ENCODE results near the gene CEBPZOS. TPM values are rescaled to one million over a fixed set of nuclear protein-coding genes. Genes with fewer than 3 reads are reported as not detected.
A peak's percentile ranks its signal among the peaks of the same experiment; 100 is the strongest.

Gene CEBPZOS
- polyA plus RNA-seq, 2 donors: 19.1 to 53.7 TPM

DNA sequence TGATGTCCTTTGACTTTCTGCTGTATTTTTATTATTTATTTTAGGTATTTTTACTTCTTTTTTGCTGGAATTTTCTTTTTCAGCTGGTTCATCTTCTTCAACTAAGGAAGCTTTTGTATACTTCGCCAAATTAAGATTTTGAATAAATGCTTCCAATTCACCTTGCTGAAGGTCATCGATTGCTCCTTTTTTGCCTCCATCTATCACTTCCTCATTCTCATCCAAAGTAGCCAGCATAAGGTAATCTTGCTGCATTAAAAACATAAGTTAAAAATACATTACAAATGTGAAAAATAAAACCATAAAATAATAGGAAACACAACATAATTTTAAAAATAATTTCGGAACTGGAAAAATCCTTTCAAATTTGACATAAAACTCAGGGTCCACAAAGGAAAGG lies 32.5 kb downstream of the CEBPZOS start:
- Histone ChIP-seq H3K36me3 (ENCODE audit: control insufficient read depth in 2 of 2, insufficient read depth in 2 of 2, low read length in 1 of 2) (peaks cover 2 to 3% of the 10 kb centered on the region in 2 donors), H3K4me3 (ENCODE audit: low read depth in 1 of 2, low read length in 2 of 2) (no peak overlapping the region), H3K27me3 (ENCODE audit: control insufficient read depth in 1 of 2, insufficient read depth in 2 of 2, low read length in 2 of 2) (no peaks in the 10 kb centered on the region), H3K27ac (ENCODE audit: low read depth in 2 of 2, low read length in 1 of 2) (no peak overlapping the region), H3K4me1 (ENCODE audit: control insufficient read depth in 2 of 2, insufficient read depth in 2 of 2, low read length in 1 of 2) (peaks cover 8 to 9% of the 10 kb centered on the region in 2 donors), H3K9me3 (ENCODE audit: control insufficient read depth in 2 of 2, insufficient read depth in 1 of 2, low read depth in 1 of 2, low read length in 1 of 2) (no peaks in the 10 kb centered on the region)
- 97 to 98% methylated on average over 3 of the region's 3 CpGs for WGBS, 2 donors

DNA sequence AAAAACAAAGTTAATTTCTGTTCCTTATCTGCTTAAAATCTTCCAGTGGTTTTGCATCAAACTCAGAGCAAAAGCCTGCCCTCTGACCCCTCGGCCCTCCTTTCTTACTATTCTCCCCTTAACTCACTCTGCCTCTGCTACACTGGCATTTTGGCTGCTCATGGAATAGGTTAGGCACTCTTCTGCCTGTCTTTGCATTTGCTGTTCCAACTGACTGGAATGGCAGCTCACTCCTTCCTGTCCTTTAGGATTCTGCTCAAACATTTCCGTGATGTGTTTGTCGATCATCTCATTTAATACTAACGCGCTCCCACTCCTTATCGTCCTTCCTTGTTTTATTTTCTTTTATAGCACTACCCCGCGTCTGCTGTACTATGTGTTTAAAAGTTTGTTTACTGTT lies 34.3 kb downstream of the CEBPZOS start:
- H3K4me3 ChIP-seq (ENCODE audit: low read depth in 1 of 2, low read length in 2 of 2): peak overlapping the region; percentile 70 to 78
- peak overlapping the region; percentile 12 to 93 for H3K27ac ChIP-seq (ENCODE audit: low read depth in 2 of 2, low read length in 1 of 2)
- H3K9me3 ChIP-seq (ENCODE audit: control insufficient read depth in 2 of 2, insufficient read depth in 1 of 2, low read depth in 1 of 2, low read length in 1 of 2): no peaks in the 10 kb centered on the region
- H3K36me3 ChIP-seq (ENCODE audit: control insufficient read depth in 2 of 2, insufficient read depth in 2 of 2, low read length in 1 of 2): peaks cover 2 to 3% of the 10 kb centered on the region in 2 donors
- no peaks in the 10 kb centered on the region for H3K27me3 ChIP-seq (ENCODE audit: control insufficient read depth in 1 of 2, insufficient read depth in 2 of 2, low read length in 2 of 2)
- 0 to 1% methylated on average over 8 of the region's 8 CpGs for WGBS, 2 donors
- H3K4me1 ChIP-seq (ENCODE audit: control insufficient read depth in 2 of 2, insufficient read depth in 2 of 2, low read length in 1 of 2): peaks cover 8 to 9% of the 10 kb centered on the region in 2 donors

DNA sequence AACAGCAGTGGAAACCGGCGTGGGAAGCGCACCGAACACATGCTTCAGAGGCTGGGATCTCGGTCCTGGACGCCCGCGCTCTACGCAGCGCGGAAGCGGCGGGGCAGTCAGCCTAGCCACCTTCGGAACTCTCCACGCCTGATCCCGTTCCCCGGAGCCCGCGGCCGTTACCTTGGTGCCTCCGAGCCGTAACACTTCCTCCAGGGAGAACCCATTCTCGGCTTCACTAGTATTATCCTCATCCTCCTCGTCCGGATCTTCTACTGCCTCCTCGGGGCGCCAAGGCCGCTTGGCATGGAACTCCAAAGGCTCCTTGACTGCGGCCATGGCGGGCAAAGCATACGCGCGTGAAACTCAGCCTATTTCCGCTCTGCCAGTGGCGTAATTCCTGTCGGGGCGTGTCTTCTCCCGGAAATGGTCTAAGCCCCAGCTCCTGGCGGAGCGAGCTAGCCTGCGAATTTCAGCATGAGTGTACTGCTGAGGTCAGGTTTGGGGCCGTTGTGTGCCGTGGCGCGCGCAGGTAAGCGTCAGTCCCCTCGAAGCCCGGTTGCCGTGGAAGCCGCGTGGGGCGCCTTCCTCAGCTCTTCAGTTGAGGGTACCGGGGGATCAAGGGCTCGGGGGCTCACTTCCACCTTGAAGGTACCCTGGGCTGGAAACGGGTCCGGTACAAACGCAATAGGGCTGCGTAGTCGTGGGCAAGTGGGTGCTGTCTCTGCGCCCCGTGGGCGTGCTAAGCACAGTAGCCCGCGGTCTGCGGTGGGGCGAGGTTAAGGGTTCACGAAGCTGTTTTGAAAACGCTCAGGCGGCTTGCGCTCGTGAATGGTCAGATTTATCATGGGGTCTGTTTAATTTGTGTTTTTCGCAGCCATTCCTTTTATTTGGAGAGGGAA lies 35.2 kb downstream of the CEBPZOS start, which contains the start of the genes CEBPZ and NDUFAF7:
Gene CEBPZ (minus strand): TSS at position 356 of the 890 bp plus-strand sequence. CDS start 29 bp downstream, at position 327.
Gene NDUFAF7 (plus strand): TSS at position 418 of the 890 bp plus-strand sequence. CDS start 48 bp downstream, at position 466.
- no peaks in the 10 kb centered on the region for H3K9me3 ChIP-seq (ENCODE audit: control insufficient read depth in 2 of 2, insufficient read depth in 1 of 2, low read depth in 1 of 2, low read length in 1 of 2)
- H3K4me1 ChIP-seq (ENCODE audit: control insufficient read depth in 2 of 2, insufficient read depth in 2 of 2, low read length in 1 of 2): peaks cover 8 to 9% of the 10 kb centered on the region in 2 donors
- peak within 1 kb of the TSS; percentile 91 to 93 for H3K27ac ChIP-seq (ENCODE audit: low read depth in 2 of 2, low read length in 1 of 2)
- H3K27me3 ChIP-seq (ENCODE audit: control insufficient read depth in 1 of 2, insufficient read depth in 2 of 2, low read length in 2 of 2): no peaks in the 10 kb centered on the region
- peaks cover 2 to 3% of the 10 kb centered on the region in 2 donors for H3K36me3 ChIP-seq (ENCODE audit: control insufficient read depth in 2 of 2, insufficient read depth in 2 of 2, low read length in 1 of 2)
- WGBS, 2 donors: 0% methylated on average over 72 to 73 of the region's 73 CpGs
- H3K4me3 ChIP-seq (ENCODE audit: low read depth in 1 of 2, low read length in 2 of 2): peak within 1 kb of the TSS; percentile 70 to 78

DNA sequence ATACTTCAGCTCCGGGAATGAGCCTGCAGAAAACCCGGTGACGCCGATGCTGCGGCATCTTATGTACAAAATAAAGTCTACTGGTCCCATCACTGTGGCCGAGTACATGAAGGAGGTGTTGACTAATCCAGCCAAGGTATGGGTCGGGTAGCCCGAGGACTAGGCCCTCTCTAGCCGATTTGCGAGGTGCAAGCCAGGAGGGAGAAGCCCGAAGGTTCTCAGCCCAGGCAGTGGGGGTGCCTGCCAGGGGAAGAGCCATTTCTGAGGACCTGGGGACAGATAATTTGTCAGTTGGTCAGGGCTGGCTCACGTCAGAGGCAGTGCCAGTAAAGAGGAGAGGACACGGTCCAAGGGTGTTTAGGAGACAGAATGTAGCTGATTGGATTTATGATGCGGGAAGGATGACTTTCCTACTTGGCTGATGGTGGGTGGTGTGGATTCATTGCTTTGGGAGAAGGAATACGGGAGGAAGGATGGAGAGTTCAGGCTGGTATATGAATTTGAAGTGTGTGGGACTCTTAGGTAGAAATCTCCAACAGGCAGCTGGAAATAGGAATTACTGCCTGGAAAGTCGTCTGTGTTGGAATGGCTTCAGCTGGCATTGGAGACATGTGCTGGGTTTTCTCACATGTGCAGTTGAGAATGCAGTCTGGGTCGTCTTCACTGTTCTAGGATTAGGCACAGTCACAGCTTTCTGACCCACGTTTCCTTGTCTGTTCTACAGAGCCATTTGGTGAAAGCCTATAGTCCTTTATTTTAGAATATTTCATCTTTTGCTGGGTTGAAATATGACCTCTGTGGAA lies 36.0 kb downstream of the CEBPZOS start:
- Histone ChIP-seq H3K9me3 (ENCODE audit: control insufficient read depth in 2 of 2, insufficient read depth in 1 of 2, low read depth in 1 of 2, low read length in 1 of 2) (no peaks in the 10 kb centered on the region), H3K4me1 (ENCODE audit: control insufficient read depth in 2 of 2, insufficient read depth in 2 of 2, low read length in 1 of 2) (peaks cover 8 to 9% of the 10 kb centered on the region in 2 donors), H3K27ac (ENCODE audit: low read depth in 2 of 2, low read length in 1 of 2) (peak overlapping the region; percentile 91 to 93), H3K36me3 (ENCODE audit: control insufficient read depth in 2 of 2, insufficient read depth in 2 of 2, low read length in 1 of 2) (peaks cover under 1 to 3% of the 10 kb centered on the region in 2 donors), H3K4me3 (ENCODE audit: low read depth in 1 of 2, low read length in 2 of 2) (peak overlapping the region; percentile 70 to 78), H3K27me3 (ENCODE audit: control insufficient read depth in 1 of 2, insufficient read depth in 2 of 2, low read length in 2 of 2) (no peaks in the 10 kb centered on the region)
- WGBS, 2 donors: 12 to 14% methylated on average over 18 of the region's 18 CpGs

DNA sequence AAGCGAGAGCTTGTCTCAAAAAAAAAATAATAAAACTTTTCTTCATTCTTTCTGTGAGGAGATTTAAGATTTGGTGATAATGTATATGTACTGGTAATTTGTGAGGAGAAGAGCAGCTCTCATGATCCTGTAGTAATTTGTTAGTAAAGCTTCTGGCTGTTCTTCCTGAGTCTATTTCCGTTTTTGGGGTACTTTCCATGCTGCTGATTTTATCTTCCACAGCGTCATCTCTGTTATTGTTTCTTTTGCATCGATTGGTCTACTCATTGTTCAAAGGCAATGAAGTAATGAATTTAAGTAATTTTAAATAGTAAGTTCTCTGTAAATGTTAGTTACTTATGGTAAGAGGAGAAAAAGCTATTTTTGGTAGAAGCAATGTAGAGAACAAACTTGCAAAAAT lies 47.1 kb downstream of the CEBPZOS start:
- 86 to 88% methylated on average over 4 of the region's 4 CpGs for WGBS, 2 donors
- Histone ChIP-seq H3K36me3 (ENCODE audit: control insufficient read depth in 2 of 2, insufficient read depth in 2 of 2, low read length in 1 of 2) (peaks cover 2 to 4% of the 10 kb centered on the region in 2 donors), H3K27me3 (ENCODE audit: control insufficient read depth in 1 of 2, insufficient read depth in 2 of 2, low read length in 2 of 2) (no peaks in the 10 kb centered on the region)

DNA sequence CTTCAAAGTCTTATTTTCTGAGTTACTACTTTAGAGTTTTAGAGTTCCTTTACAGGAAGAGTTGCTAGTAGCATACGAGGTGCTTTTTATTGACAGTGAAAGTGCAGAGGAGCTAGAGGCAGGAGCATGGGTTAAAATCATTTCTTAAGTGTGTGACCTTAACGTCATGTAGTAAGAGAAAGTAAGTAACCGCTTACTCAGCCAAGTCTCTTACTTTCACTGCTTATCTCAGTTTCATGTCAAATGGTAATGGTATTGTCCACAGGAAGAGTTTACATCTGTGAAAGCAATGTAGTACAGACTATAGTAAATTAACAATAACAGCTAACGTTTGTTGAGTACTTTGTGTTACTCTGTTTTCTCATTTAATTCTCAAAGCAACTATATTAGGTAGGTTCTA lies 47.7 kb downstream of the CEBPZOS start:
- Histone ChIP-seq H3K27ac (ENCODE audit: low read depth in 2 of 2, low read length in 1 of 2) (no peak overlapping the region), H3K4me3 (ENCODE audit: low read depth in 1 of 2, low read length in 2 of 2) (no peak overlapping the region), H3K36me3 (ENCODE audit: control insufficient read depth in 2 of 2, insufficient read depth in 2 of 2, low read length in 1 of 2) (peaks cover 2 to 4% of the 10 kb centered on the region in 2 donors), H3K4me1 (ENCODE audit: control insufficient read depth in 2 of 2, insufficient read depth in 2 of 2, low read length in 1 of 2) (no peaks in the 10 kb centered on the region), H3K9me3 (ENCODE audit: control insufficient read depth in 2 of 2, insufficient read depth in 1 of 2, low read depth in 1 of 2, low read length in 1 of 2) (no peaks in the 10 kb centered on the region), H3K27me3 (ENCODE audit: control insufficient read depth in 1 of 2, insufficient read depth in 2 of 2, low read length in 2 of 2) (no peaks in the 10 kb centered on the region)
- 64% methylated on average over 4 of the region's 4 CpGs for WGBS, 2 donors

More for the DNA sequence above, 47.1 kb downstream of the CEBPZOS start:
- no peaks in the 10 kb centered on the region for H3K4me1 ChIP-seq (ENCODE audit: control insufficient read depth in 2 of 2, insufficient read depth in 2 of 2, low read length in 1 of 2)
- no peak overlapping the region for H3K4me3 ChIP-seq (ENCODE audit: low read depth in 1 of 2, low read length in 2 of 2)
- H3K27ac ChIP-seq (ENCODE audit: low read depth in 2 of 2, low read length in 1 of 2): no peak overlapping the region
- H3K9me3 ChIP-seq (ENCODE audit: control insufficient read depth in 2 of 2, insufficient read depth in 1 of 2, low read depth in 1 of 2, low read length in 1 of 2): no peaks in the 10 kb centered on the region

DNA sequence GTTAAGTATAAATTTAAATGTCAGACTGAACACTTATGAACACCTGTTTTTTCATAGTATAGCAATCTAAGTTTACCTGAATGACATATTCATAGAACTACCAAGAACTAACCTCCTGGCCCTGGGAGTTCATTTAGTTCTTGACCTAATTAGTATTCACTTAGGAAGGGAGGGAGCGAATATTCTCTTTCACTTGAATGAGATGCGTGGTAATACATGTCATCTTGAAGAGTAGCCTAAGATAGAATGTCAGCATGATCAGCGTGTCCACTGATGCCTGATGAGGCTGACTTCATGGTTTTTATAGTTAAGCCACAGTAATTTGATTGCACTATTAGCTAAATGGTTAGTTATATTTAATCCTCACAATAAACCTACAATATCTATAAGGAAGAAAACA lies 48.5 kb downstream of the CEBPZOS start:
- Histone ChIP-seq H3K27me3 (ENCODE audit: control insufficient read depth in 1 of 2, insufficient read depth in 2 of 2, low read length in 2 of 2) (no peaks in the 10 kb centered on the region), H3K4me3 (ENCODE audit: low read depth in 1 of 2, low read length in 2 of 2) (no peak overlapping the region), H3K4me1 (ENCODE audit: control insufficient read depth in 2 of 2, insufficient read depth in 2 of 2, low read length in 1 of 2) (no peaks in the 10 kb centered on the region), H3K27ac (ENCODE audit: low read depth in 2 of 2, low read length in 1 of 2) (no peak overlapping the region), H3K36me3 (ENCODE audit: control insufficient read depth in 2 of 2, insufficient read depth in 2 of 2, low read length in 1 of 2) (peaks cover 2 to 7% of the 10 kb centered on the region in 2 donors), H3K9me3 (ENCODE audit: control insufficient read depth in 2 of 2, insufficient read depth in 1 of 2, low read depth in 1 of 2, low read length in 1 of 2) (no peaks in the 10 kb centered on the region)
- 96% methylated on average over 3 of the region's 3 CpGs for WGBS, 2 donors

DNA sequence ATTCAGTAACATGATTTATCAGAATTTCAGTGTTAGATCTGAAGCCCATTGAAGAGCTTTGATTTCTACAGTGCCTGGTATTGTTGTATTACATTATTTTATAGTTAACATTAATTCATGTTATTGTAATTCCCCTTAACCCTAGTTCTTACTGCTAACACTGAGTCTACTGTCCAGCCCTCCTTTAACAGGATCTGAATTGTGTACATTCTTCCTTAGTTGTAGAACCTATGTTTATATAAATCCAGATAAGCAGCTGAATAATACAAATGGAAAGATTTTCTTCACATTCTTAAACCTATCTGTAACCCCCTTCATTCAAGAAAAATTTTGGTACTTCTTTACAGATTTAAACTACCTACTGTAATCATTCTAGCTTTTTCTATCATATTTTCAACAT lies 49.9 kb downstream of the CEBPZOS start:
- Histone ChIP-seq H3K36me3 (ENCODE audit: control insufficient read depth in 2 of 2, insufficient read depth in 2 of 2, low read length in 1 of 2) (peaks cover 2 to 5% of the 10 kb centered on the region in 2 donors), H3K27me3 (ENCODE audit: control insufficient read depth in 1 of 2, insufficient read depth in 2 of 2, low read length in 2 of 2) (no peaks in the 10 kb centered on the region), H3K27ac (ENCODE audit: low read depth in 2 of 2, low read length in 1 of 2) (no peak overlapping the region), H3K4me3 (ENCODE audit: low read depth in 1 of 2, low read length in 2 of 2) (no peak overlapping the region), H3K9me3 (ENCODE audit: control insufficient read depth in 2 of 2, insufficient read depth in 1 of 2, low read depth in 1 of 2, low read length in 1 of 2) (no peaks in the 10 kb centered on the region), H3K4me1 (ENCODE audit: control insufficient read depth in 2 of 2, insufficient read depth in 2 of 2, low read length in 1 of 2) (no peaks in the 10 kb centered on the region)

DNA sequence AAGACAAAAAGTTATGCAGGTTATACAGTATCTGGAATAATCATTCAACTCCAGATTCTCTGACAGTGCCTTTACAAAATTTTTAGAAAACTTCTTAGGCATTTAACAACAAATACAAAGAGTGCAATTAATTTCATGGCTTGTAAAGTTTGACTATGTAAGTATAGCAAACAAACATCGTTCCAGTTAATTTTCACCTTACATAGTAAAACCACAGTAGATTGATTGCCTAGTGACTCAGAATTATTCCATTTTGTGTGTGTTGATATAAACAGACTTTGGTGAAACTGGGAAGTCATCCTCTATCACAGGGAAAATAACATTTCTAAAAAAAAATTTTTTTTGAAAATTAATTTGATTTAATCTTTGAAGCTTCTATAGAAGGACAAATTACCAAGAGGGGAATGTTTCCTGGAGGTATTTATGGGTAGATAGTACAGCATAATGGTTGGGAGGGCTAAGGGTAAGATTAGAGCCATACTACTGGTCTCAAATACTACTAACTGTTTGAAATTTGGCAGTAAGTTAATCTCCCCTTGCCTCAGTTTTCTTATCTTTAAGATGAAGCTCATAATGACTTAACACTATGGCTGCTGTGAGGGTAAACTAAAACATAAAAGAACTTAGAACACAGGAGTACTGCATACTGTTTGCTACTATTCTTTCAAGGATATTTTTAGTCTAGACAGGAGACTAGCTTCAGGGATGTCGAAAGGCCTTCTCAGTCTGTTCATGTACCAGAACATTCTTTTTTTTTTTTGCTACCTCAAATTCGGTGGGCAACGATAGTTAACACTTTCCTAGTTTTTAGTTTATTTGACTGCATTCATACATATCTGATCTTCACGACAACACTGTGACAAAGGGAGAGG lies 54.8 kb downstream of the CEBPZOS start:
- WGBS, 2 donors: 80 to 86% methylated on average over 5 of the region's 5 CpGs
- peaks cover 3 to 8% of the 10 kb centered on the region in 2 donors for H3K36me3 ChIP-seq (ENCODE audit: control insufficient read depth in 2 of 2, insufficient read depth in 2 of 2, low read length in 1 of 2)

More for the DNA sequence above, 54.8 kb downstream of the CEBPZOS start:
- H3K4me3 ChIP-seq (ENCODE audit: low read depth in 1 of 2, low read length in 2 of 2): no peak overlapping the region
- no peak overlapping the region for H3K27ac ChIP-seq (ENCODE audit: low read depth in 2 of 2, low read length in 1 of 2)
- no peaks in the 10 kb centered on the region for H3K9me3 ChIP-seq (ENCODE audit: control insufficient read depth in 2 of 2, insufficient read depth in 1 of 2, low read depth in 1 of 2, low read length in 1 of 2)
- H3K4me1 ChIP-seq (ENCODE audit: control insufficient read depth in 2 of 2, insufficient read depth in 2 of 2, low read length in 1 of 2): no peaks in the 10 kb centered on the region
- no peaks in the 10 kb centered on the region for H3K27me3 ChIP-seq (ENCODE audit: control insufficient read depth in 1 of 2, insufficient read depth in 2 of 2, low read length in 2 of 2)

Measured in esophagus (tissue), 2 donors.